Measurements from ENCODE around the gene SH2B3.

Gene SH2B3

GRCh38 chr12:111428081-111428727 lies 22.5 kb downstream of the SH2B3 start:
- DNase-seq (ENCODE audit: low read depth in 2 of 2), result no peak

DNA sequence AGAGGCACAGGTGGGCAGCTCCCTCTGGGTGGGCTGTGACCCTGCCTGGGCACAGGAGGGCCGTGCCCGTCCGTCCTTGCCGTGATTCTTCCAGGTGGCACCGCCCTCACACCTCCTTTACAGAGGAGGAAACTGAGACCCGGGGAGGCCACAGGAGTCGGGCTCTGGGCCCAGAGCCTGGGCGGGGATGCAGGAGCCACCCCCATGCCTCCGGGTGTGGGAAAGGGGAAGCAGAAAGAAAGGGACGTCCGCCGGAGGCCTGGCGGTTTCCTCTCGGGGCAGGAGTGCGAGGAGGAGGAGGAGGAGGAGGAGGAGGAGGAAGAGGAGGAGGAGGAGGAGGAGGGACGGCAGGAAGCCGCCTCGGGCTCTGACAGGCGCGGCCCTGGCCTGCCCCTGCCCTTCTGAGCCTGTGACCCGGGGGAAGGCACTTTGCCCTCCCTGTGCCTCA lies 23.0 kb downstream of the SH2B3 start:
- no peak for DNase-seq (ENCODE audit: low read depth in 2 of 2)

DNA sequence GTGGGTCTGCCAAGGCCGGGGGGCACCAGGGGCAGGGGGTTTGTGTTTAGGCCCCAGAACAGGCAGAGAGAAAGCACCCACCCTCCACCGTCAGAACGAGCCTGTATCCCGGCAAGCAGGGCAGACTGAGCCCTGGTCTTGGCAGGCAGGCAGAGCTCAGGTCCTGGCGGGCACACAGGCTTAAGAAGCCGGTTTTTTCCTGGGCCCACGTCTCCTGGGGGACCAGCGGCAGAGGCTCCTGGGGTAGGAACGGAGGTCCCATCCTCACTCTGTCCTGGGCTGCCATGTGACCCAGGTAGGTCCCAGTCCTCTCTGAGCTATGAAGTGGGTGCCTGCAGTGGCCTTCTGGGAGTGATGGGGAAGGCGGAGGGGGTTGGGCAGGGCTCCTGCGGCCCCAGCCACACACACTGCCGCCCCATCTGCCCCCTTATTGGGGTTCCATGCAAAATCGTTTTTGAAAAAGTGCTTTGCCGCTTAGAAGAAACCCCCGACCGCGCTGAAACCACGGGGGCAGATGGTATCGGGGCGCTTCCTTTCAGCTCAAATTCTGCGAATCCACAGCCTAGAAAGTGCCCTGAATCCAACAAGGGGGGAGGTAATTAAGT lies 24.2 kb downstream of the SH2B3 start:
- DNase-seq (ENCODE audit: low read depth in 2 of 2), result peak in 1 of 2 experiments; percentile 45

- peak in 1 of 2 experiments; percentile 34 for DNase-seq (ENCODE audit: low read depth in 2 of 2)
These were observed 25.0 kb downstream of the SH2B3 start for GRCh38 chr12:111430433-111431353.

- DNase-seq (ENCODE audit: low read depth in 2 of 2), result no peak
These were observed 26.0 kb downstream of the SH2B3 start for GRCh38 chr12:111431772-111432171.

DNA sequence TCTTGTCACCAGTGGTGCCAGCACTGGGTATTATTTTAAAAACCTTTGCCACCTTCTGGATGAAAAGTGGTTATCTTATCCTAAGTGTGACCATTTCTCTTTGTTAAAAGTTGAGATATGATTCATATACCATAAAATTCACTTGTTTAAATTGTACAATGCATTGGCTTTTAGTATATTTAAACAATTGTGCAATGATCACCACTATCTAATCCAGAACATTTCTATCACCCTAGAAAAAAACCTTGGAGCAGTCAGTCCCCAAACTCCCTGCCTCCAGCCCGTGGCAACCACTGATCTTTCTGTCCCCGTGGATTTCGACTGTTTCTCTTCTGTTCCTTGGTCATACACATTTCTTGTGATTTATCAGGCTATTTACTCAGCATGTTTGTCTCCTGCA lies 28.3 kb downstream of the SH2B3 start:
- DNase-seq (ENCODE audit: low read depth in 2 of 2), result no peak

DNA sequence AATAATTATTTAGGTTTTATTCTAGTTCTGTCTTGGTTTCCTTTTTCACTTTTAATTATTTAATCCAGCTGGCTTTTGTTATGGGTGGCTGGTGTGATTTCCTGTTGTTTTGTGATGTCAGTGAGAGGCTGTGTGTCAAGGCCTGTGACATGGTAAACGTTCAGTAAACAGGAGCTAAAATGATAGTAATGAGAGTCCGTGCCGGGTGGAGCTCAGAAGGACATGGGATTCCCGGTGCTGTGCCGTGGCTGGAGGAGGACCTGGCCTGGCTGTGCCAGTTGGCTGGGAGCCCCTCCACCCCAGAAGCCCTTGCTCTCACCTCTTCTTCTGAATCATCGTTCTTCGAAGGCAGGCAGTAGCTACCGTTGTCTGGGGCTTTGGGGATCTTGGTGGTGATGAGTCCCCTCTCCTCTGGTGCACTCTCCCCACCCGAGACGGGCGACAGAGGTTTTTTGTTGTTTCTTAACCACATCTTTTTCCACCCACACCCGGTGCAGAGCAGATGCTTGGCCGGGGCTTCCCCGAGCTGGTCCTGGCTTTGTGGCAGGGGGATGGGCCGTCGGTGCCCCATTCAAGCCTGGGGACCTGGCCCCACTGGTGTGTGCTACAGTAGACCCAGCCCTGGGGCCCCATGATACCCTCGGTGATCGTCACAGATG lies 29.1 kb downstream of the SH2B3 start:
- peak; percentile 65 to 75 for DNase-seq (ENCODE audit: low read depth in 2 of 2)

DNA sequence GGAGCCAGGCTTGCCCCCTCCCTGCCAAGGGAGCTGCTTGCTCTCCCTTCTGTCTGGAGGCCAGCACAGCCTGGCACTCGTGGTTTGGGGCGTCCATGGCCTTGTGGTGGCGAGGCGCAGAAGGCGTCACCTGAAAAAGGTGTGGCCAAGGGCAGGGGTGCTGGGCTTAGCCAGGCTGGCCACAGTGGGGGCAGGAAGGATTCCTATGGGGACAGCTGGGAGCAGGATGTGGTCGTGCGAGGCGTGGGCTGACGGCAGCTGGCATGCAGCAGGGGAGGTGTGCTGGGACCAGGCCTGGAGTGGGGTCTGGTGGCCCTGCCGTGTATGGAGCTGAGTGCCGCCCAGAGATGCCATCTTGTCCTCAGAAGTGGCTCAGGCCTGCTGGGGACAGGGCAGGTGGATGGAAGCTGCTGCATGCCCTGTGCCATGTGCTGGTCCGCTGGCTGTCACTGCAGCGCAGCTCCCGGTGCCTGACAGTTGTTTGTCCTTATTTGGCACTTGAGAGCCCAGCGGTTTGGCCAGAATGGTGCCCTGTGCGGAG lies 30.0 kb downstream of the SH2B3 start:
- DNase-seq (ENCODE audit: low read depth in 2 of 2), result no peak

DNA sequence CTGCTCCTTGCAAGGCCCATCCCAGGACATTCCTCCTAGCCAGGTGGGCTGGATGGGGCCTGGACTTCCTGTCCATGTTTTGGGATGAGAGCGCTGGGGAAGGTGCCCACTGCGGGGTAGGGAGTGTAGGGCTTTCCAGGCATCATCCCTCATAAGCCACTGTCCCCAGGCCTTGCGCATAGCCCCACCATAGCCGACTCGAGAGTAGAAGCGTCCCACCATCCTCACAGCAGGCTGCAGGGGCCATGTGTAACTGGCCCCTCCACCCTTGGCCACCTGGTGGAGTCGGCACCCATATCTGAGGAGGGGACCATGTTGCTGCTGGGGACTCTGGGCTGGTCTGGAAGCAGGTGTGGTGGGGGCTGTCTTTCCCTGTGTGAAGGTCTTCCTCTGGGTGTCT lies 30.5 kb downstream of the SH2B3 start:
- DNase-seq (ENCODE audit: low read depth in 2 of 2), result no peak

- no peak for DNase-seq (ENCODE audit: low read depth in 2 of 2)
These were observed 31.1 kb downstream of the SH2B3 start for GRCh38 chr12:111436811-111437210.

DNA sequence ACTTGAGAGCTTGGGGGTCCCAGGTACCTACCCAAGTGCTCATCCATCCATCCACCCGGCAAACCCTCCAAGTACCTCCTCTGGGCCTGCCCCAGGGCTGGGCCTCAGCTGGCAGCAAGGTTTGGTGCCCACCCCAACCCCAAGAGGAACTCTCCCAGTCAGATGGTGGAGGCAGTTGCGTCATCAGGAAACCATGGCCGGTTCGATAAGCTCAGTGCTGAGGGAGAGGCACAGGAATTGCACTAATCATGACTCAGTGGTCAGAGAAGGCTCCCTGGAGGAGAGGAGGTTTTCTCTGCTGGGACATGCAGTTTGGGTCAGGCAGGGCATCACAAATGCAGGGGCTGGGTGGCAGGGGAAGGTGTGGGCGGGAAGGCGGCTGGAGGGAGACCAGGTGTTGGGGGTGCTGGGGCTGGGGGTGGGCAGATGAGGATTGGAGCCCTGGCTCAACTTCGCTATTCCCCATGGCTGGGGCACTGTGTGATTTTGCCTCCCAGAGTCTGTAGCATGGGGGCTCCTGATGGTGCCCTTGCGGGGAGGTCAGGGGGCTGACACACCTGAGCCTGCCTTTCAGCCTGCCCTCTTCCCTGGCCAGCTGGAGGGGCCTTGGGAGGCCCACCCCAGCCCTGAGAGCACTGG lies 32.2 kb downstream of the SH2B3 start:
- no peak for DNase-seq (ENCODE audit: low read depth in 2 of 2)

DNA sequence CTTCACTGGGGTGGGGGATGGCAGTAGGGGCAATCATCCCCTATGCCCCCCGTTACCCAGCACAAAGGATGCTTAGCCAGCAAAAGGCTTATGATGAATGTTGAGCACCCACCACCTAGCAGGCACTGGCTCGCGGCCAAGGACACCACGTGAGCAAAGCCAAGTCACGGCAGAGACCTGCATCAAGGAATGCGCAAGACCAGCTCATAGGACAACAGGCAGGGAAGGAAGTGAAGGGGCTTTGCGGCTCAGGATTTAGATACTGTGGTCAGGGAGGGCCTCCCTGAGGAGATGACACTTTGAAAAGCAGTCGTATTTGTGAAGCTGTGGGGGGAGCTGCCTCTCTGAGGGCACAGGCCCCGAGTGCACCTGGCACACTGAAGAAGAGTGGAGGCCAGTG lies 32.8 kb downstream of the SH2B3 start:
- no peak for DNase-seq (ENCODE audit: low read depth in 2 of 2)

DNA sequence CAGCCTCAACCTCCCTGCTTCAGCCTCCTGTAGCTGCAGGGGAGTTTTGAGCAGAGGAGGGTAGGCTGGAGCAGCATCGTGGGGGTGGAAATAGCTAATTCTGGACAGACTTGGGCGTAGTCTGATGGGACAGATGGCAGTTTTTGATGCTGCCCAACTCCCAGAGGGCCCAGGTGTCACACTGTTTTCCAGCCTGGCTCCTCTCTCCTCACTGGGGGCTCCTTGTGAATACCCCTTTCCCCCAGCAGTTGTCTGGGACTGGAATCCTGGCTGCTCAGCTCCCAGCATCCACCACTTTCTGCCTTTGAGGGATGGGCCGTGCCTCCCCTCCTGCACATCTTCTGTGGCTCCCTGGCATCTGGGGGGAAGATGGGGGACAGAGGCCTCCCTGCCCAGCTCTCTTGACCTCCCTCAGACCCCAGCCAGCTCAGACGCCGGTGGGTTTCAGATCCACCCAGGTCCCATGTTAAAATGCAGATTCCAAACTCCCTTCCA lies 34.0 kb downstream of the SH2B3 start:
- no peak for DNase-seq (ENCODE audit: low read depth in 2 of 2)

GRCh38 chr12:111440152-111440551 lies 34.4 kb downstream of the SH2B3 start:
- no peak for DNase-seq (ENCODE audit: low read depth in 2 of 2)

DNA sequence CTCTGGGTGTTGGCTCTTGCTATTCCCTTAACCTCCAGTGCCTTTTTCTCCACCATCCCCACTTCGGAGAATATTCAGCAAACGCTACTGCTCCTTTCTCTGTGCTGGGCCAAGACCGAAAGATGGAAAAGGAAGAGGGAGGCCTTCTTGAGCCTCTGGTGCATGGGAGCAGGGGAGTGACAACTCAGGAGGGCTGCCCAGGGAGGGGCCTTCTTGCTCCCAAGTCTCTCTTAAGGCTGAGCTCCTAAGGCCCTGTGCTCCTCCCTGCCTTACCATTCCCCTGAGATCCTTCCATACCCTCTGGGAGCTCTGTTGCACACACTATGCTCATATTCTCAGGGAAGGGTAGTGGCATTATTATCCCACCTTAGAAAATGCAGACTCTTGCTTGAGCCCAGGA lies 34.9 kb downstream of the SH2B3 start:
- DNase-seq (ENCODE audit: low read depth in 2 of 2), result no peak

- no peak for DNase-seq (ENCODE audit: low read depth in 2 of 2)
These were observed 35.6 kb downstream of the SH2B3 start for GRCh38 chr12:111441107-111441928.

- no peak for DNase-seq (ENCODE audit: low read depth in 2 of 2)
These were observed 36.8 kb downstream of the SH2B3 start for GRCh38 chr12:111442301-111443045.

GRCh38 chr12:111443086-111443485 lies 37.4 kb downstream of the SH2B3 start:
- DNase-seq (ENCODE audit: low read depth in 2 of 2), result no peak

DNA sequence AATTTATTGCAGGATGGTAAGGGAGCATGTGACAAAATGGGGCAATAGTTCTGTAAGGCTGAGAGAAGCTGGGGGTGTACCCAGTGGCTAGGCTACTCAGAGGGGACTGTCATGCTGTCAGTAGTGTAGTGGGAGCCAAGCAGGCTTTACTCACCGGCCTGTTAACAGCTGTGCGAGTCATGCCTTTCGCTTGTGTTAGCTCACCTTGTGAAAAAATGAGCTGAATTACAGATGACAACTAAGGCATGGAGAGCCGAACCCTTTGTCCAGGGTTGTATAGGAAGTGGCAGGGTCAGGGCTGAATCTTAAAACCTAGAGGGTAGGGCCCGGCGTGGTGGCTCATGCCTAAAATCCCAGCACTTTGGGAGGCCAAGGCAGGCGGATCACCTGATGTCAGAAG lies 37.9 kb downstream of the SH2B3 start:
- DNase-seq (ENCODE audit: low read depth in 2 of 2), result no peak
